ENCODE measurements around the gene FOLR1.

GRCh38 chr11:72228229-72228843 is 36.4 kb downstream of the FOLR1 start:
- TF ChIP-seq CTCF (IDR thresholded peaks at IDR 0.05) (no peak), POLR2A (IDR thresholded peaks at IDR 0.05) (no peak)
